ENCODE measurements around the gene CACNG6. TPM values are rescaled to one million over a fixed set of nuclear protein-coding genes. Genes with fewer than 3 reads are reported as not detected.

Gene CACNG6
- total RNA-seq, 1 donor from 2014 or later, result not detected

DNA sequence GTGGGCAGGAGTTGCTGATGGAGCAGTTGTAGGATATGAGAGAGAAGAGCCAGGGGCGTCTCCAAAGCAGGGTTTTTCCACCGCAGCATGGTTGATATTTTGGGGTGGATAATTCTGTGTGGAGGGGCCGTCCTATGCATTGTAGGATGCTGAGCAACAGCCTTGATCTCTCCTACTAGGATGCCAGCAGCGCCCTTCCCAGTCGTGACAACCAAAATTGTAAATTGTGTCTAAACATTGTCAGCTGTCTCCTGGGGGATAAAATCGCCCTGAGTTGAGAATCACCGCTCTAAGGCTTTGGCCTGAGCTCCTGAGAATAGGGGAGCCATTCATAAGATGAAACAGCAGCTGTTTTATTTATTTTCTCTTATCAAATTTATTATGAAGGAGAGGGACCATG, 24.5 kb upstream of the CACNG6 start:
- DNase-seq (ENCODE audit: low spot score), result no peak

DNA sequence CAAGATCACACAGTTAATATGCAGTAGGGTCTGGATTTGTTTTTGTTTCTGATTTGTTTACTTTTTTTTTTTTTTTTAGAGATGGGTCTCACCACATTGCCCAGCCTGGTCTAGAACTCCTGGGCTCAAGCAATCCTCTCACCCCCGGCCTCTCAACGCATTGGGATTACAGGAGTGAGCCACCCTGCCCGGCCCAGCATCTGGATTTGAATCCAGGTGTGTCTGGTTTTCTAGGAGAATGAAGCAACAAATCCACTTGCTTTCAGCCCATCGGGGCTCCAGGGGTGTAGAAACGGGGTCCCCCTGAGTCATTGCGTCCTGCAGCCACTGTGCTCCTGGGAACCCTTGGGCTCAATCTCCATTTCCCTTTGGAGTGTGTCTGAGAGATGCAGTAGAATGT, 22.1 kb upstream of the CACNG6 start:
- no peak for DNase-seq (ENCODE audit: low spot score)

DNA sequence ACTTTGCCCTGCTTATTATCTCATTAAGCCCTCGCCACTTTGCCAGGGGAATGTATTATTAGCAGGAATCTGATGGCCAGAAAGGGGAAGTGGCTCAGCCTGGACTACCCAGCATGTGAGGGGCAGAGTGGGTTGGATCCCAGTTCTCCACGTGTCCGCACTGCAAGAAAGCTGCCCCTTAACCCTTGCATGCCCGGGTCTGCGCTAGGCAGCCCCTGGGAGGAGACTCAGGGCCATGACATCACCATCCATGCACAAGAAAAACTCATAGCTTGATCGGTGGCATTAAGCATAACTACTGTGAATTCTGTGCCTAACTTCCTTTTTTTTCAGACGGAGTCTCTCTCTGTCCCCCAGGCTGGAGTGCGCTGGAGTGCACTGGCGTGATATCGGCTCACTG, 19.8 kb upstream of the CACNG6 start:
- DNase-seq (ENCODE audit: low spot score), result no peak

DNA sequence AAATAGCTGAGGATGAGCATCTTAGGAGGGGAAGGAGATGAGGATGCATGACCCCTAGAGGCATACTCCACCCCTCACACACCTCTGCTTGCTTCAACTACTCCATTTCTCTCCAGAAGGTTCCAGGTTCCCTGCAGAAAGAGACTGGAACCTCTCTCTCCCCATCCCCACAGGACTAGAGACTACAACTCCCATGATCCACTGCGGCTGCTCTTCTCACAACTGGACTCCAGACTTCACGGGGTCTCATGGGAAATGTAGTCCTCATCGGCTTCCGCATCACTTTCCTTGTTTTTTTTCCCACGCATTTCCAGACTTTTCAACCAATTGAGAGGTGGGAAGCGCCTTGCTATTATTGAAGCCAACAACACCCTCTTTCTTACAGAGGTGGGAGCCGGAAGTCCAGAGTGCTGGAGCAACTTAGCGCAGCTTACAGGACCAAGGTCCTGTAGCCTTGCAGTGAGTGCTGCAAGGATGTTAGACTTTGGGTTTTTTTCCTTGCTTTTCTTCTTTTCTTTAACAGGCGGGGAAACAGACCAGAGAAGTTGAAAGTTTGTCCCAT, 13.9 kb upstream of the CACNG6 start:
- no peak for DNase-seq (ENCODE audit: low spot score)

DNA sequence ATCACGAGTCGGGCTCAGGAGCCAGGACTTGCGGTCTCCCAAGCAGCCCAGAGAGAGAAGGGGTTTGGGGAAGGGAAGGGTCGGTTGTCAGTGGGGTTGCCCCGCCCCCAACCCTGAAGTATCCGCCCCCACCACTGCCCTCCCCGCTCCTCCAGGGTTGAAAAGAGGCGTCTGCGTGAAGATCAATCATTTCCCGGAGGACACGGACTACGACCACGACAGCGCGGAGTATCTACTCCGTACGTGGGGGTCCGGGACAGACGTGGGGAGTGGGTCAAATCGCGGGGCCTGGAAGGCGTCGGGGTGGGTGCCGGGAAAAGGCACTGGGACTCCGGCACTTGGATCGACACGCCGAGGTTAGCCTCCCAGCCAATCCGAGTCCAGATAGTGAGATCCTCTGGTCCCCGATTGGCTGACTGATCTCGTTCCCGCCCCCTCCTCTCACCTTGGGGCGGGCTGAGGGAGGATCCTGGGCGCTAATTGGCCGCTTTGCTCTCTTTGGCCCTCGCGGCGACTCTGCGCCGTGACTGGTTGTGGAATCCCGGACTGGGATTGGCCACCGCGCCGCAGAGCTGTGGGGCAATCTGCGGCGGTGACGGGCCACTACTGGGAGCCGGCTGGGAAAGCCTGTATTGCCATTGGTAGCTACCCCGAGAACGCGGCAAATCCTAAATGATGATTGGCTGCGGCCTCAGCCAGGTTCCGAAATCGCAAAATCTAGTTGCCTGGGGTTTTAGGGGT, 13.3 kb upstream of the CACNG6 start:
- DNase-seq (ENCODE audit: low spot score), result no peak

DNA sequence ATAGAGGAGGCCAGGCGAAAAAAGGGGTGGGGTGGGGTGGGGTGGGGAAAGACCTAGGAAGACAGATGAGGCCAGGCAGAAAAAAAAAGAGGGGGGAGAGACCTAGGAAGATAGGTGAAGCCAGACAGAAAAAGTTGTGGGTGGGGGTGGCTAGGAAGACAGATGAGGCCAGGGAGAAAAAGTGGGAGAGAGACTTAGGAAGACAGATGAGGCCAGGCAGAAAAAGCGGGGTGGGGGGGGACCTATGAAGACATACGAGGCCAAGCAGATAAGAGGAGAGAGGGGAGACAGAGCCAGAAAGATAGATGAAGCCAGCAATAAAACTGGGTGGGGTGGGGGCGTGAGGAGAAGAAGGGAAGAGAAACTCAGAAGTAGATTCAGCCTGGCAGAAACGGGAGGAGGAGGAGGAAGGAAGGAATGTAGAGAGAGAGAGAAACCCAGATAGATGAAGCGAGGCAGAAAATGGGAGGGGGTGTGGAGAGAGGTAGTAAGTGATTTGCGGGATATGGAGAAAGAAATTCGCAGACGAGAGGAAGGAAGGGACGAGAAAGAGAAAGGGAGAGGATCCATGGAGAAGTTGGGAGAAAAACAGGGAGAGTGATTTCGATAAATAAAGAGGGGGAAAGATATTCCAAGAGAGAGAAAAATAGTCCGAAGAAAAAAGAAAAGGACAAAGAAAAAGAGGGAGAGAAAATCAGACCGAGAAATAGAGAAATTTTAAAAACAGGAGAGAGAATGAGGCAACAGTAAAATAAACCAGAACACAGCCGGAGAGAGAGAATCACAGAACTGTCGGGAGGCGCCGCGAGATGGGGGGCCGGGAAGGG, 12.2 kb upstream of the CACNG6 start:
- no peak for DNase-seq (ENCODE audit: low spot score)

DNA sequence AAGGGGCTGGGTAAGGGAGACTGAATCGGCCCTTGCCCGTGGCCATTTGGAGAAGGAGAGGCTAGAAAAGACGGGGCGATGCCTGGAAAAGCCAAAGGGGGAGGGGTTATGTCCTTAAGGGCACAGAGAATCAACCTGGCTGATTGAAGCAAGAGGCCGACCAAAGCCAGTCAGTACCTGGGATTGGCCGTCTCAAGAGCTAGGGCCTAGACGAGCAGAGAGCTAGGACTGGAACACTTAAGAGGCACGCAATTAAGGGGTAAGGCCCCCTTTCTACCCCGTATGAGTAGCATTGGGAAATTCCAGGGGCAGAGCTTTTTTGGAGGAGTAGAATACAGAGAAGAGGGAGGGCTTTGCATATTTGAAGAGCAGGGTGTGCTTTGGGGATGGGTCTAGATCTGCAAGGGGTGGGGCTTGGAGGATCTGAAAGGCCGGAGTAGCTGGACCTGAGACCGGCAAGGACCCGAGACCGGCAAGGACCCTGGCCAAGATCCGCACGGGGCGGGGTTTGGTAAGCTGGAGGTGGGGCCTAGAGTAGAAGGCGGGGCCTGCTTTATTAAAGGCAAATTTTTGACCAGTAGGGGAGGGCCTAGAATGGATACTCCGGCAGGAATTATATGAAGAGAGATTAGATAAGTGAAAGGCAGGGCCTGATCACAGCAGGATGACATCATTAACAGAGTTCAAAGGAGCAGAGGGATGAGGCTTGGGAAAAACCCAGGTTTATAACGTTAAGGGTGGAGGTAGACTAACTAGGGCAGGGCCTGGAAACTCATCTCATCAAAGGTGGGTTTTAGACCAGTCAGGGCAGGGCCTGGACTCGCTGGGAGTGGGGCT, 10.7 kb upstream of the CACNG6 start:
- no peak for DNase-seq (ENCODE audit: low spot score)

DNA sequence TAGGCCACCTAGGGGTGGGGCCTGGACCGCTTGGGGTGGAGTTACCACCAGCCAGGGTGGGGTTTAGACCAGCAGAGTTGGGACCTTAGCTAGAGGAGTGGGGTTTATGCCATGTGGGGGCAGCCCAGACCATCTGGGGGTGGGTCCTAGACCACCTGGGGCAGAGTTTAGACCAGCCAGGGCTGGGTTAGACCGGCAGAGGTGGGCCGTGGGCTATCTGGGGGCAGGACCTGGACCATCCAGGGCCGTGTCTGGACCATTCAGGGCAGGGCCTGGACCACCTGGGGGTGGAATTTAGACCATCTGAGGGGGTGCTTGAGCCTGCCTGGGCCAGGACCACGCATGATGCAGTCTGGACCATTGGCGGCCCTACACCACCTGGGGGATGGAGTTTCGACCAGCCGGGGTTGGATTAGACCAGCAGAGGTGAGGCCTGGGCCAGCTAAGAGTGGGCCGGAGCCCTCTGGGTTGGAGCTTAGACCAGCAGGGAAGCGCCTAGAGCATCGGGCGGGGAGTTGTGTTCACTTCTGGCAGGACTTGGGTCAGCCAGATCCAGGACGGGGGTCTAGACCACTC, 10.0 kb upstream of the CACNG6 start:
- DNase-seq (ENCODE audit: low spot score), result no peak

DNA sequence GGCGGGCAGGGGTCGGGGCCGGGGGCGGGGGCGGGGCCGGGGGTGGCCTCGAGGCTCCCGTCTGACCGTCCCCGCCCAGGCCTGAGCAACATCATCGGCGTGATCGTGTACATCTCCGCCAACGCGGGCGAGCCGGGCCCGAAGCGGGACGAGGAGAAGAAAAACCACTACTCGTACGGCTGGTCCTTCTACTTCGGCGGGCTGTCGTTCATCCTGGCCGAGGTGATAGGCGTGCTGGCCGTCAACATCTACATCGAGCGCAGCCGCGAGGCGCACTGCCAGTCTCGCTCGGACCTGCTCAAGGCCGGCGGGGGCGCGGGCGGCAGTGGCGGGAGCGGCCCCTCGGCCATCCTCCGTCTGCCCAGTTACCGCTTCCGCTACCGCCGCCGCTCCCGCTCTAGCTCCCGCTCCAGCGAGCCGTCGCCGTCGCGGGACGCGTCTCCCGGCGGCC, 9.4 kb upstream of the CACNG6 start:
- DNase-seq (ENCODE audit: low spot score), result no peak

DNA sequence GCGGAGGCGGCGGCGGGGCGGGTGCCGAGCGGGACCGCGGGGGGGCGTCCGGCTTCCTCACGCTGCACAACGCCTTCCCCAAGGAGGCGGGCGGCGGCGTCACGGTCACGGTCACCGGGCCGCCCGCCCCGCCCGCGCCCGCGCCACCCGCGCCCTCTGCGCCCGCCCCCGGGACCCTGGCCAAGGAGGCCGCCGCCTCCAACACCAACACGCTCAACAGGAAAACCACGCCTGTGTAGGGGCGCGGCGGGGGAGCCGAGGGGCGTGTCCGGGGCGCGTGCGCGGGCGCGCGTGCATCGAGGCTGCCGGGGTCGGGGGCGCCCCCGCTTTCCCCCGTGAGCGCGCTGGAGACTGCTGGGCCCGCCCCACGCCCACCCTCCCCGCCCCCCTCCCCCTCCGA, 8.8 kb upstream of the CACNG6 start:
- DNase-seq (ENCODE audit: low spot score), result no peak

DNA sequence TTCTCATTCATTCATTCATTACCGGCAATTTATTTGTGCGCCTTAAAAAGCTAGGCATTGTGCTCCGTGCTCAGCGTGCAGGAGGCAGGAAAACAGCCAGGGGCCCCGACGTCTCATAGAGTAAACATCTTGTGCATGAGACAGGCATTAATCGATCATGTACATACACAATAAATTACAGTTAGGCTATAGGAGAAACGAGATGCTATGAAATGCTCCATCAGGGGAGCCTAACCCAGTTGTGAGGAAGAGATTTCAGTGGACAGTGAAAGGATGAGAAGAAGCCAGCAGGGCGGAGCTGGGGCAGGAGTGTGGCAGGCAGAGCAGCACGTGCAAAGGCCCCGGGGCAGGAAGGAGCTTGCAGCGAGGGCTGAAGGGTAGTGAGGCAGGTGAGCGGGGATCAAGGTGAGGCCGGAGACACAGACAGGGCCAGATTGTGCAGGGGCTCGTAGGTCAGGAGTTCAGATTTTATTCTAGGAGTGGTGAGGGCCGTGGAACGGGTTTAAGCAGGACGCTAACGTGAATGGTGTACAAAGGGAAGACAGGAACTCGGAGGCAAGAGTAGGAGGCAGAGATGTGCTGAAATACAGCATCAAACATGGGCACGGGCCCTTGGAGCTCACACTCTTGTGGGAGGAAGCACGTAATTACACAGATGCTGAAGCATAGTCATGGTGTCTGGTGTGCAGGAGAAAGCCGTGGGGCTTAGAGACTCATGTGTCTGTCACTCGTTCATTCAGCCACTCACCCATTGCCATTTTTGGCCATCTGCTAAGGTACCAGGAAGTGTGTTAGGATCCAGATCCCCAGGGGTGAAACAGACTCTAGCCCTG, 7.8 kb upstream of the CACNG6 start:
- no peak for DNase-seq (ENCODE audit: low spot score)

DNA sequence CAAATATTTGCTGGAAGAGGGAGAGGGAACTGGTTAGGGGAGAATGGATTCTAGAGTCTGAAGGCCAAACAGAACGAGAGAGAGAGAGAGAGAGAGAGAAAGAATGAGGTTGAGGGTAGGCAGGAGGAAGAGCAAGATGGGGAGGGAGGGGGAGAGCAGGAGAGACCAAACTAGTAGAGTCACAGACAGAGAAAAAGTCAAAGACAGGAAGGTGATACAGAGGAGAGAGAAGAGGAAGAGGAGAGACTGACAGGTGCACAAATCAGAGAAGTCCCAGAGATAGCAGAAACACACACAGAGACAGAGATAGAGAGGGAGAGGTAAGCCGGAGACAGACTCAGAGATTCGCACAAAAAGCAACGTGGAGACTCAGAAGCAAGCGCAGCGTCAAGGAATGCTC, 5.6 kb upstream of the CACNG6 start:
- no peak for DNase-seq (ENCODE audit: low spot score)

DNA sequence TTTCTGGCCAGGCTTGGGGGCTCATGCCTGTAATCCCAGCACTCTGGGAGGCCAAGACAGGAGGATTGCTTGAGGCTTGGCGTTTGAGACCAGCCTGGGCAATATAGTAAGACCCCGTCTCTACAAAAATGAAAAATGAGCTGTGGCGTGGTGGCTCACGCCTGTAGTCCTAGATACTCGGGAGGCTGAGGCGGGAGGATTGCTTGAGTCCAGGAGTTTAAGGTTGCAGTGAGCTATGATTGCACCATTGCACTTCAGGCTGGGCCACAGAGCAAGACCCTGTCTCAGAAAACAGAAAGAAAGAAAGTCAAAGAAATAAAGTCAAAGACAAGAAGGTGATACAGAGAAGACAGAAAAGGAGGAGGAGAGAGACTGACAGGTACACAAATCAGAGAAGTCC, 2.5 kb upstream of the CACNG6 start:
- no peak for DNase-seq (ENCODE audit: low spot score)

DNA sequence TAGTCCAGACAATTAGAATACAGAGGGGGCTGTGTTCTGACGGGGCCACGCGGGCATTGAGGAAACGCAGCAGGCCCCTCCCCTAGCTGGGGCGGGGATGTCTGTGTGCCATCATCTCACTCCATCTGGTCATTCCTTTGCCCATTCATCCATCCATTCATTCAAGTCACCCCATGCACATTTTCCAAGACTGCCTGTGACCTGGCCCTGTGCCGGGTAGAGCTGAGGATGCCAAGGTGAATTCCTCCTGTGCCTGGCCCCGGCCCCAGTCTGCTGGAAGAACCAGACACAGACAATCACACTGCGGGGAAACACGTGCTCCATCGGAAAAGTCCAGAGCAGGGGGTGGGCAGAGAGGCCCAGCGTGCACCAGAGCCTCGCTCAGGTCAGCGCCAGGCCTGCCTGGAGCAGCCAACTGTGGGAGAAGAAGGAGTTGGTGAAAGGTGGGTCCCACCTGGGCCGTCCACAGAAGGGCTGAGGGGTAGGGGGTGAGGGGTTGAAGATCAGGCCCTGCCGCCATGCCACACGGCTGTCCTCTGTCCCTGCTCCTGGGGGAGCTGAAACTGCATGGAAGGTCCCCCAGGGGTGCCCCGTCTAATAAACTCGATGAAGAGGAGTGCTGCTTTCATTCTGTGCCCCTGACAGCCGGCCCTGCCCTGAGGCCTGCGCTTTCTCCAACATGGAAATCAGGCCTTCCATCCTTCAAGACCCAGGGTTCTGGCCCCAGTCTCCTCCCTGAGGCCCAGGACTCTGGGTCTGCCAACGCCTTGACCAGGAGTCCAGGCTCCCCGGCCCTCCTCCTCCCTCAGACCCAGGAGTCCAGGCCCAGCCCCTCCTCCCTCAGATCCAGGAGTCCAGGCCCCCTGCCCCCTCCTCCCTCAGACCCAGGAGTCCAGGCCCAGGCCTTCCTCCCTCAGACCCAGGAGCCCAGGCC, 1.6 kb upstream of the CACNG6 start:
- no peak for DNase-seq (ENCODE audit: low spot score)

DNA sequence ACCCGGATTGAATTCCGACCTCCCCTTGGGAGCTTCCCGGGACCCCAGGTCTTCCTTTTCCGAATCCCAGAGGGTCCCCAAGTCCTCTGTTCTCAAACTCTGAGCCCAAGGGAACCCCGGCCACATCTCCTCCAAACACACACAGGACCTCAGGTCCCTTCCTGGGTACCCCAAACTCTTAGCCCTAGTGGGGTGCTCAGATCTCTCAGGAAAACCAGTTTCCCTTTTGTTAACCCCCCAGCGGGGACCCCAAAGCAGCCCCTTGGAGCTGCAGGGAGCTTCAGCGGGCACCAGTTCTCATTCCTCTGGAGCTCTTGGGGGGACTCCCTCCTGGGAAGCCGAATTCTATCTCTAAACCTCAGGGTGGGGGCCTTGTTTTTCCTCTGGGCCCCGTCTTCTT, 774 bp downstream of the CACNG6 start:
- DNase-seq (ENCODE audit: low spot score), result no peak

DNA sequence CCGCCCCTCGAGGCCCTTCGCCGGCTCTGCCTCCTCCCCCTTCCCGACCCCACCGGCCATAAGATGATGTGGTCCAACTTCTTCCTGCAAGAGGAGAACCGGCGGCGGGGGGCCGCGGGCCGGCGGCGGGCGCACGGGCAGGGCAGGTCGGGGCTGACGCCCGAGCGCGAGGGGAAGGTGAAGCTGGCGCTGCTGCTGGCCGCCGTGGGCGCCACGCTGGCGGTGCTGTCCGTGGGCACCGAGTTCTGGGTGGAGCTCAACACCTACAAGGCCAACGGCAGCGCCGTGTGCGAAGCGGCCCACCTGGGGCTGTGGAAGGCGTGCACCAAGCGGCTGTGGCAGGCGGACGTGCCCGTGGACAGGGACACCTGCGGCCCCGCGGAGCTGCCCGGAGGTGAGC, 1.4 kb downstream of the CACNG6 start:
- no peak for DNase-seq (ENCODE audit: low spot score)

DNA sequence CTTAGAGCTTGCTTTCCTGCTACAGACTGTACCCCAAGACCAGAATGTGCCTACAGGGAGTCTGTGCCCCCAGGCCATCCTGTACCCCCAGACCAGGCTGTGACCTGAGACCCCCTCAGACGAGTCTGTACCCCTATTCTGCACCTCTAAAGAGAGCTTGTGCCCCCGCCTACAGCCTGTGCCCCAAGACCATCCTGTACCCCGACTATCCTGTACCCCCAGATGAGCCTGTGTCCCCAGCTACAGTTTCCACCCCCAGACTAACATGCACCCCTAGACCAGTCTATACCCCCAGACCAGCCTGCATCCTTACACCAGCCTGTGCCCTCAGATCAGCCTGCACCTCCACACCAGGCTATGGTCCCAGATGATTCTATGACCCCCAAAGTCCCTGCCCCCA, 2.0 kb downstream of the CACNG6 start:
- no peak for DNase-seq (ENCODE audit: low spot score)

DNA sequence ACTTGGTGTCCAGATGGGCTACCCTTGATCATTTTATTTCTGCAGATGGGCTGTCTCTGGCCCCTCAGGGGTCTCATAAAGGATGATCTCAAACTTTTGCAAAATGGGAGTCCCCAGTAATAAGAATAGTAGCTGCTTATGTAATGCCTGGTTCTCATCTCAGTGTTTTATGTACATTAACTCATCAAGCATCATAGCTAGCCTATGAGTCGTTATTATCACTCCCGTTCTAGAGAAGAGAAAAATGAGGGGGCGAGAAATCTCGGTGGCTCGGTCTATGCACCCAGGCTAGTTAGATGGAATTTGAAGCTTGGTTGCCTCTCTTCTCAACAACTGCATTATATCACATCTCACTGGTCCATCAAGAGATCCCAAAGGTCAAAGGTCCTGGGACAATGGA, 3.4 kb downstream of the CACNG6 start:
- no peak for DNase-seq (ENCODE audit: low spot score)

DNA sequence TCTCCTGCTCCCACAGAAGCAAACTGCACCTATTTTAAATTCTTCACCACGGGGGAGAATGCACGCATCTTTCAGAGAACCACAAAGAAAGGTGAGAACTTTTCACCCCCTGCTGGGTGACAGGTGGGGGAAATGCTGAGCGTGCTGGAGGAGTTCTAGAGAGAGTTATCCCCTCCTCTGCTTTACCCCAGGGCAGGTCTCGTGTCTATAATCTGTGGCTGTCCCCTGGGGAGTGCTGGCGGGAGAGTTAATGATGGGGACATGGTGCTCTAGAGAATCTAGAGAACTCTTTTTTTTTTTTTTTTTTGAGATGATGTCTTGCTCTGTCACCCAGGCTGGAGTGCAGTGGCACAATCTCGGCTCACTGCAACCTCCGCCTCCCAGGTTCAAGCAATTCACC, 6.8 kb downstream of the CACNG6 start:
- no peak for DNase-seq (ENCODE audit: low spot score)

All from mesenteric fat pad (tissue), 1 donor.